Activated CD8-positive, alpha-beta memory T cell treated with anti-CD3 and anti-CD28 coated beads for 48 hours (primary cell): ENCODE results near the gene DUT.

Source experiments
- DNase-seq, 3 experiments: peaks; one replicate each; pipeline ENCODE4 v3.0.0-alpha.2; 2020; ENCODE audit warnings: low read depth in 2 of 3, low spot score in 2 of 3

DUT gene

GRCh38 chr15:48370460-48370859 is 39.2 kb downstream of the DUT start:
- no peak for DNase-seq

GRCh38 chr15:48371550-48371949 is 40.3 kb downstream of the DUT start:
- no peak for DNase-seq

GRCh38 chr15:48371961-48372360 is 40.7 kb downstream of the DUT start:
- no peak for DNase-seq

- no peak for DNase-seq
These were observed 42.7 kb downstream of the DUT start for GRCh38 chr15:48373821-48374451.

DNA sequence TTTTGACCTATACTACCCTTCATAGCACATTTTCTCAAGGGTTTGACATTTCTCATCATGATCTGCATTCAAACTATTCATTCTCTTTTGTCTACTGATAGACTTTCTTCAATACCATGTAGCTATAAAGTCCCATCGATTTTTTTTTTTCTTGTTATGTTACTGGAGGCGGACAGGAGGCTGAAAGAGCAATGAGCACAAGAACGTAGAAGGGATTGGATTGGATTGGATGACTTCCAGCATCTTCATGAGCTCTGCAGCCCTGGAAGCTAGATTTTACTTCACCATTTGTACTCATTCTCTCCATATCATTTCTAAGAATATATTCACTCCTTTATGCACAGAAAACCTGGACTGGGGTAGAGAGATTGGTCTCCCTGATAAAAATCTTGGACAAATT is 43.2 kb downstream of the DUT start:
- DNase-seq: no peak

DNA sequence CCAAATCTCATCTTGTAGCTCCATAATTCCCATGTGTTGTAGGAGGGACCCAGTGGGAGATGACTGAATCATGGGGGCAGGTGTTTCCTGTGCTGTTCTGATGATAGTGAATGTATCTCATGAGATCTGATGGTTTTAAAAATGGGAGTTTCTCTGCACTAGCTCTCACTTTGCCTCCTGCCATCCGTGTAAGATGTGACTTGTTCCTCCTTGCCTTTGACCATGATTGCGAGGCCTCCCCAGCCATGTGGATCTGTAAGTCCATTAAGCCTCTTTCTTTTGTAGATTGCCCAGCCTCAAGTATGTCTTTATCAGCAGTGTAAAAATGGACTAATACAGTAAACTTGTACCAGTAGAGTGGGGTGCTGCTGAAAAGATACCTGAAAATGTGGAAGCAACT is 44.5 kb downstream of the DUT start:
- no peak for DNase-seq

DNA sequence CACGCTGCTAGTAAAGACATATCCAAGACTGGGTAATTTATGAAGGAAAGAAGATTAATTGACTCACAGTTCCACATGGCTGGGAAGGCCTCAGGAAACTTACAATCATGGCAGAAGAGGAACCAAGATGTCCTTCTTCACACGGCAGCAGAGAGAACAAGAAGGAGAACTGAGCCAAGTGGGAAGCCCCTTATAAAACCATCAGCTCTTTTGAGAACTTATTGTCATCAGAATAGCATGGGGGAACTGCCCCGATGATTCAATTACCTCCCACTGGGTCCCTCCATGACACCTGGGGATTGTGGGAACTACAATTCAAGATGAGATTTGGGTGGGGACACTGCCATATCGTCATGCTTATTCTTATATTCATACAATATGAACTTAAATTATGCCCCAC is 49.0 kb downstream of the DUT start:
- no peak for DNase-seq

DNA sequence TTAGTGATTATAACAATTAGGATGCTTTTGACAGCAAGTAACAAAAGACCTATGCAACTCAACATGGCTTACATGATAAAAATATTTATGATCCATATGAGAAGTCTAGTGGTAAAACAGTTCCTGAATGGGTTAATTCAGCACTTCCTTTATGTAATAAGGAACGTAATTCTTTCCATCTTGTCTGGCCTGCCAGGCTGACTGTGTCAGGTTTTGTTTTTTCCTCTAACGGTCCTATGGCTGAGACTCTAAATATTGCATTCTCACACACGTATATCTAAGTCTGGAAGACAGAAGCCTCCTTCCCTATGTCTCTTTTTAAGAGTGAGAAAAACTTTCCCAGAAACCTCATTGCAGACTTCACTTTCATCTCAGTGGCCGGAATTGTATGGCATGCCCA is 50.6 kb downstream of the DUT start:
- DNase-seq: no peak

DNA sequence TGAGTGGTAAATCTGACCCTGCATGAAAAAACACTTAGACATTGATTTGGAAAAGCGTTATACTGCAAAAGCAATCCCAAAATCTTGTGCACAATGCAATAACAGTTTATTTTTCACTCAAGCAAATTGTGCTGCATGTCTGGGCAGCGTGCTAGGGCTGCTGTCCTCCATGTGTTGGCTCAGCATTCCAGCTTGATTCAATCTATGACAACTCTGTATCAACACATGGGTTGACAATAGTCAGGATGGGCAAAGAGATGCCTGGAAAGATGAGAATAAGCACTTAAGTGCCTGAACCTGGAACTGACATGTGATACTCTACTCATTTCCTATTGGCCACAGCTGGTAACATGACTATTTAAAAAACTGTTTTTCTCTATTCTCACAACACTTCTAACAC is 51.8 kb downstream of the DUT start:
- DNase-seq: no peak

DNA sequence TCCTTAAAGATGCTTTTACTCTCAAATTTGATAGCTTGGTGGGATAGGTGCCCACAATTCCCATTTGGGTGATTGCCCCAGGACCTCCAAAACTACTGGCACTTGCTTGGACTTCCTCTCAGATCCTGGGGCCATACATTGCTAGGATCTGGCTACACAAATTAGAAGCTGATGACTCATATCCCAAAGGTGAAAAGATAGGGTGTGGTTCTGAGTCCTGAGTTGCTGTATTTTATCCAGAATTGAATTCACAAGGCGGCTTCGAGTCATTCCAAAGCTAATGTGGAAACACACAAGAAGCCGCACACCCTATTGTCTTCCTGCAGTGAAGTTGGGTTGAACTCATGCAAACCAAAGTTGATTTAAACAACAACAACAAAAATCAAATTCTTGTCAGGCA is 53.4 kb downstream of the DUT start:
- DNase-seq: no peak

DNA sequence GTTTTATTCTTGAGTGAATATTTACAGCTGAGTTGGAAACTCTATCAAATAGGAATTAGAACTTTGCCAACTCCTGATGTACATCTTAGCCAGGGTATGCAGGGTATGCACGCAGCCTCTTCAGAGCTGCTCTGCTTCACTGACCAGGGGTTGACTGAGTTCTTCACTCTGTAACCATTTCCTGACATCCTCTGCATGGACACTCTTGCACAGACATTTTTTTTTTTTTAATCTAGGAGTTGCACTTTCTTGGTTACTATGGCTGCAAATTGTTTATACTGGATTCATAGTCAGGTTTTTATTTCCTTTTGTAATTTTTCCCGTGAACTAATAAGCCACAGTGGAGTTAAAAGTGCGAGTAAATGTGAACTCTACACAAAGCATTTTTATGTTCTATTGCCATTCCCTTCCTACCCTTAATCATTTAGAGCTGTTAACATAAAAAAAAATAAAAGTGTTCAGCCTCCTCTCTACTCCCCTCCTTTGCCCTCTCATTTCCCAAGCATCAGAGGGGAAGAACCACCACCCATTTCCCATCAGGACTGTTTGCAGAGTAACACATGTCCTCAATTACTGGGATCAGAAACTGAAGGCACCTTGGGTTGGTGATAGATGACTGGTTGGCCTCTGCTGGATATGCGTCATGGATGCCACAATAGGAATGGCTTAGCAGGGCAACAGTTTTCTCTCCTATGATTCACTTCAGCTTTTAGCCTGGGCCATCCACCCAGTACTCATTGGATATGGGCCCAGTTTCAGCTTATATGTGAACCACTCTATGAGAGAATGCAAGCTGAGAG is 54.0 kb downstream of the DUT start:
- DNase-seq: no peak

DNA sequence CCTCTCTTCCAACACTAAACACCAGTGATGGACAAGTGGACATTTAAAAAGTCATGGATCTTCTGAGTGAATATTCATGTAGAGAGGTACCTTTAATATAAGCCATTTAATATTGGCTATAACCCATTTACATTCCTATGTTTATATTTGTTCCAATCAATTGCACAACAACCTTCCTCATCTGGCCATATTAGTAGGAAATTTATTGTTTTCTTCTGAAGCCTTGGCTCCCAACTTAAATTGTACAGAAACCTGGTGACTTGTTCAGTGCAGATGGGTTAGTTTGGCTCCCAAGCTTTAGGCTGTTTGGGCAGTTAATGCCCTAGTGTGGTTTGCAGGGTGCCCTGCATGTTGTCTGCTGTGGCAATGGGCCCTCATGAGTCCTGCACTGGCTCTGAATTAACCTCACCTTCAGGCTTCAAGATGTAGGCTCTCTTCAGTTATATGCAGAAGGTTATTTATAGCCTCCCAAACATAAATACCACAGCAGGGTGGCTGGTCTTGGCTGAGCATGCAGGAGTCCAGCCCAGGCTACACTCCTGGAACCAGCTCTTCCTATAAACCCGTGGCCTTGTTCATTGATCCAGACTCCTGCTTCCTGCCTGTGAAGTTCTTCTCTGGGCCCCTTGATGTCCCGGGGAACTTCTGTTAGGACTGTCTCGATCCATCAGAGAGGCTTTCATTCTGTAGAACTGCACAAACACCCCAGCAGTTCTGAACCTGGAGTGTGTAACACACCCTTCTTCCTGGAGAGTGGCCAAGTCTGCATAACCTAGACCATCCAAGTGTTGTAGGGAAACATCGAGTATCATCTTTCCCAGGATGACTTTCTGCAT is 57.0 kb downstream of the DUT start:
- DNase-seq: no peak

- no peak for DNase-seq
These were observed 57.7 kb downstream of the DUT start for GRCh38 chr15:48388910-48389309.

GRCh38 chr15:48389691-48390143 is 58.5 kb downstream of the DUT start:
- no peak for DNase-seq

DNA sequence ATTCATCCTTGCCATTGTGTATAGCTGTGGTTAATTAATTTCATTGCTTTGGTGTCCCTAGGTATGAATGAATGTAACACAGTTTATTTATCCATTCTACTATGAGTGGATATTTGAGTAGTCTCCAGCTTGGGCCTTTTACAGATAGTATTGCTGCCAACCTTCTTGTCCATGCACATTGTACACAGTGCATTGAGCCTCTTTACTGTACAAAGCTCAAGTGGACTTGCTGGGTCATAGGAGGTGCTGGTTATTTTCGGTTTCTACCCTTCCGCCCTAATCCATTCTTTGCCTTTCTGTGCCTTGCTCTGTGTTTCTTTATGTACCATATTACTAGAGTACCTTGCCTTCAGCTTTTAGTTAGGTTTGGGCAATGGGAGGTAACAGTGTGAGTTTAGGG is 60.7 kb downstream of the DUT start:
- DNase-seq: no peak

DNA sequence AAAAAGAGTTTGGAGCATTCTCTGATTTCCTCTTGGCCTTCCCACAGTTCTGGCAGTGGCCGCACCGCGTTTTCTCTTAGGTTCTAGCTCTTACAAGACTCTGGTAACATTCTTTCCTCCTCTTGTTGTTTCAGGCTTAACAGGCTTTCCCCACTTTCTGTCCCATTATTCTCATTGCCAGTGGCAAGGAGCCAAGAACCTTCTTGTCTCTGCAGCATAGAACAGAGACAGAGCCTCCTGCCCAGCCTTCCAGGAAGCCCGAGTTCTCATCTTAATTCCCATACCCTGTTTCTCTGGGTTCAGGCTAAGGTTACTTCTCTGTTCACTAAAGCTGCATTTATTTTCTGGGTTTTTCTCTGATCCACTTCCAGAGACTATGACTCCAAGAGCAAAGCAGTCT is 61.1 kb downstream of the DUT start:
- no peak for DNase-seq
